ENCODE measurements around the gene GLI3.

Gene GLI3

GRCh38 chr7:41972776-41973175 is 264.2 kb downstream of the GLI3 start:
- no peak for DNase-seq (ENCODE audit: low read depth, low spot score)

- DNase-seq (ENCODE audit: low read depth, low spot score), result no peak
Measured at GRCh38 chr7:41972270-41972669, 264.7 kb downstream of the GLI3 start.

DNA sequence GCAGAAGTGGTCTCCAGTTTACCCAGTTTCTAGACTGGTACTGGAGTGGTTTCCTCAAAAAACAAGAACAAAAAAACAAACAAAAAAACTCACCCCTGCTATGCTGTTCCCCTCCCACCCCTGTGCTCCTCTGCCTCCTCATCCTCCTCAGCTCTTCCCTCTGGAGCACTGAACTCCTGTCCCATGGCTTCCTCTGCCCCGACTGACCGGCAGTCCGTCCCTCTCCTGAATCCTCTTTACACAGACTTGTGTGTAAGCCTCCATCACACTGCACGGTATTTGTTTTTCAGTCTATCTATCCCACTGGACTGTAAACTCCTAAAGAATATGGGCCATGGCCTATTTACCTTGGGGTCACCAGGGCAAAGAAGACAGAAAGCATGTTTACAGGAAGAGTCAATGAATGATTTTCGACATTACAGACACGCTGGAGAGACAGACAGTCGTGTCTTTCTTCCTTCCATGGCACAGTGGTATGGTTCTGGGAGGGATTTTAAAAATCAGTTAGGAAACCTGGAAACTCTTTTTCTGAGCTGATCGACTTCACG is 265.3 kb downstream of the GLI3 start:
- DNase-seq (ENCODE audit: low read depth, low spot score), result no peak

DNA sequence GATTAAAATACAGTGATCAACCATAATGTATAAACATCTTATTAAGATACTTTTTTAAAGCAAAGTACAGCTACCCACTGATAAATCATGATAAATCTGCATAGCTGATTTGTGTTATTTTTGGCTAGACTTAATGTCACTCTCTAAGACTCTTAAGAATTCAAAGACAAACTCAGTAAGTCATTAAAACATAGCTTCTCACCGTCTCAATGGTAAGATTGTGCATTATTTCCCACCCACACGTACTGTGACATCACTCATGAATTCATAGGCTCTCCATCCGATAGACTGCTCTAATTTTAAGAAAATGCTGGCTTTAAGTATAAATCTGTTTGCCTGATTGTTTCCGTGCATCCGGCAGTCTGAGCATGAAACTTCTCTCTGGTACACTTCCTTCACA is 266.1 kb downstream of the GLI3 start:
- DNase-seq (ENCODE audit: low read depth, low spot score), result no peak

GRCh38 chr7:41969561-41970105 is 267.4 kb downstream of the GLI3 start:
- DNase-seq (ENCODE audit: low read depth, low spot score), result no peak

DNA sequence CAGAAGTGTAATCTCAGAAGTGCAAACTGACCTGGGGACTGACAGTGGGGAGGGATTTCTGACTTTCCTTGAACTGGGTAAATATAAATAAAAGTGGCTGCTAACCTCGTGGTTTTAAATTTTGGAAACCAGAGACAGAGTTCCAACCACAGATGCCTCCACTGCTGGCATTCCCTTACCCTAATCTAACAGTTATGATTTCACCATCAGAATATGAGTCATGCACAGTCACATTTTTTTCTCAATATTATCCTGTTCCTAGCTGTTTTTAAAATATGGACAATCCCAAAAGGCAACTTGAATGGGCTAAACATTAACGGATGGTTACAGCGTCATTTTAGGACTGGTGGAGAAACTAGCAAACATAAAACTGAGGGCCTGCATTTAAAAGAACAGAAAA is 269.9 kb downstream of the GLI3 start:
- no peak for DNase-seq (ENCODE audit: low read depth, low spot score)

DNA sequence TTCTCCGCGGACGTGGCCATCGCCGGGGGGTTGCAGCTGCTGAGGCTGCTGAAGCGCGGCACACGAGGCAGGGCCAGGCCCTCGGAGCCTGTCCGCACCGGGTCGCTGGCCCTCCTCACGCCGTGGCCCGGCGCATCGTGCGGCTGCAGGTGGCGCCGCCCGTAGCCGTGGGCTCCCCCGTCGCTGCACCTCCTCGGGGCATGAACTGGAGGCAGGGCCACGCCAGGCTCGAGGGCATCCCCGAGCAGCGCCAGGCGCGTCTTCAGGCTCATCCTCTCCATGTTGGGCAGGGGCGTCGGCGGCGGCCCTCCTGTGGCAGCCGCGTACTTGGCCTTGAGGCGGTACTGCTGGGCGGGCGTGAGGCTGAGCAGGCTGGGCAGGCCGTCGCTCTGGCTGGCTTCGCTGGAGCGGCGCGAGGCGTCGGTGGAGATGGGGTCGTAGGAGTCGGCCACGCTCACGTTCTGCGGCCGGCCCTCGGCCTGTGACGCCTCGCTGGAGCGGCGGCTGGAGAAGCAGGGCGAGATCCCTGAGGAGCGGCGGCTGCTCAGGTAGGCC is 271.0 kb downstream of the GLI3 start:
- no peak for DNase-seq (ENCODE audit: low read depth, low spot score)

DNA sequence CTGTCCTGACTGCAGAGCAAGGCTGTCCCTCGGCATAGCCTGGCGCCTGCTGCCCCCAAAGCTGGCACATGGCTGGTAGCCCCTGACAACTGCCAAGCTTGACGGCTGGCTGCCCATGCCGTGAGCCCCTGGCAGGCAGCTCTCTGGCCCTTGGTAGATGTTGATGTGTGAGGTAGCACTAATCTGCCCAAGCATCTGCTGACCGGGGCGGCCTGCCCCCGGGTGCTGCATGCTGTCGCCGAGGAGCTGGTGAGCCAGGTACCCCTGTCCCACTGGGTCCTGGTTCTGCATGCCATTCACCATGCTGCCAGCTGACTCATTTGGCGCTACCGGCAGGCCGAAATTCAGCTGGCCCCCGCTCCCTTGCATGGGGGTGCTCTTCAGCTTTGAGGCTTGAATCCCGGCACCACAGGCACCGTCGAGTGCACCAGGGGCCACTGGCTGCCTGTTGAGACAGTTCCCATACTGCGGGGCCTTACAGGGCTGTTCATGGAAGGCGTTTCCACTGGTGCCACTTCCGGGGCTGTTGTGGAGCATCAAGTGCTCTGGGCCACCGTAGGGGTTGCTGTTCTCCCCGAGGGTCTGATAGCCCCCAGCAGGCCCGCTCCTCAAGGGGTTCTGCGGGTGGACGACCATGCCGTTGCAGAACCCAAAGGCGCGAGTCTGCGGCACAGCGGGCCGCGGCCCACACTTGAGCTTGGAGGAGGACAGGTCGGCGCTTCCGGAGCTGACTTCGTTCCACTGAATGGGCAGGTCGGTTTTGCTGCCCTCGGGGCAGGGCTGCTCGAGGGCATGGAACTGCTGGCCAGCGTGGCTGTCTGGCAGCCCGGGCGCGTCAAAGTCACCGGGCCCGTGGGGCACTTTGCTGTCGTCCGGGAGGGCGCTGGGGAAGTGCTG is 271.9 kb downstream of the GLI3 start:
- no peak for DNase-seq (ENCODE audit: low read depth, low spot score)

DNA sequence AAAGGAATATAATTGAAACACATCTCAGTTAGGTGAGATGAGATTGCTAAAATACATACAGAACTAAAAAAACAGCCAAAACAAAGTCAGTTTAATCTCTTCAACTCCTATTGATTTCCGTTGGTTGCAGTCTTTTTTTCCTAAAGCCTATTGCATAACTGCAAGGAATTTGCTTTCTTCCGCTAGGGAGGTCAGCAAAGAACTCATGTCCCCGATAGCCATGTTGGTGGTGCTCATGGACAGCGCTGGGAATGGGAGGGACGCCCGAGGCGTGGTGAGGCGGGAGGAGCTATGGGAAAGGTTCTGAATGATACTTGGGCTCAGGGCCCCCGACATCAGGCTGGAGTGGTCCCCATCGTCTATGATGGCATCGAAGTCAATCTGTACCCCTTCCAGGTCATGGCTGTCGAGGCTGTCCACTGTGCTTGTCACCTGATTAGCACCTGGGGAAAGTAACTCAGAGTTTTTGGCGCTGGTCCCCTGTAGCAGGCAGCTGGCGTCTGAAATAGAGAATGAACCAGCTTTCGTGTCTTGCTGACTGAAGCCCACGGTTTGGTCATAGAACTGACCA is 272.7 kb downstream of the GLI3 start:
- DNase-seq (ENCODE audit: low read depth, low spot score), result no peak

DNA sequence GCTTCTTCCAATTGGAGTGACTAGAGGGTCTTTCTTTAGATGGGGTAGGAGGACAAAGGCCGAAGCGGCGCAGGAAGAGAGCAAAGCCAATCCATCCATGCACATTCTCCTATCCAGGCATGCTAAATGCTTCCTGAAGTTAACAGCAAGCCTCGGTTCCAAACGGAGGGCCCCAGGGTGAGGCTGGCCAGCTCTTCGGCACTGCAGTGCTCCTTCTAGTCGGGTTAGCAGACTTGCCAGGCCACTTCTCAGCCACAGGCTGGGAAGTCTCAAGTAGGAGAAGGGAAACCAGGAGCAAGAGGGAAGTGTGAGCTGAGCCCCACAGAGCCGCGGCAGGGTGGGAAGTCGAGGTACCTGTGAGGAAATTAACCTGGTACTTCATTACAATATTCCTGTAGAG is 280.3 kb downstream of the GLI3 start:
- no peak for DNase-seq (ENCODE audit: low read depth, low spot score)

DNA sequence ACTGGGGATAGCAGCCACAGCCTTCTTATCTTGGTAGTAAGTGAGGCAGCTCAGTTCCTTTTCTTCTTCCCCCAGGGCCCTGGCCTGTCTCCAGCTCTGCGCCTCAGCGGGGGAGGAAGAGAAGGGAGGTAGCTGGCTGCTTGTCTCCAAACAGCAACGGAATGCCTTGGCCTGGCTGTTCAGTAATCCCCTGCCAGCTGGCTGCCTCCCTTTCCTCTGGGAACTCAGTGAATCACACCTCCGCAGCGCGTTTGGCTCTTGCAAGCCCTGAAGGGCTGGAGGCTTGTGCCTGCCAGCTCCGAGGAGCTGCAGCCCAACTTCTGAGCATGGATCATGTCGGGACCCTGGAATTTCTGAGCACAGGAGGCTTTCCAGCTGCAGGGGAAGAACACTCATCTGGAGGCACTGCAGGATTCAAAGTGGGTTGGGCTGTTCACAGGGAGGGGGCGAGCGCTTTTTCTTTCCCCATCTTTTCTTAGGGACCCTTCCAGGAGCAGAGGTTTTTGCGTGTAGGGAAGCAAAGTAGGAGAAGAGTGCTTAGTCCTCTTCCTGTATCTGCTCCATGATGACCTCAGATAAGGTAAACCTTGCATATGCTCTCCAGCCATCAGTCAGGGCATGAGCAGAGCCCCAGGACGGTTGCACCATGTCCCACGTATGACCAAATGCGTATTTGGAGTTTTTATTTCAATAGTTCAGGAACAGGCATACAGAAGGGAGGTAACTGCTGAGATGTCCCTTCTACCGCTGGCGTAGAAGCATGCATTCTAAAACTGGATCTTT is 280.9 kb downstream of the GLI3 start:
- DNase-seq (ENCODE audit: low read depth, low spot score), result no peak

DNA sequence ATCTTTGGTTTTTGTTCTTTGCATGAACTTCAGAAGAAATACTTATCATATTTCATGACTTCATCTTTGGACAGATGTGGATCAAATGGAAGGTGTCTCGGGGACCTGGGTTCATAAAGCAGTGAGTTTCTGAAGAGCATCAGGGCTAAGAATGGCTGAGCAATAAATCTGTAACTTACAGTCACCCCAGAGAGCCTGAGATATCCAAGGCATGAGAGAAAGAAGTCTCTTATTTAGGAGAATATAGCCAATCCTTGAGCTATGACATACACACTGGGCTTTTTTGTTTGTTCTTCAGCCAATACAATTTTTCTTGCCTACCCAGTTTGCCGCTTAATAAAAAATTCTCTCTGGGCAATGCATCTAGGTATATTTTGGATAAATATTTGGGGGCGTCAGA is 281.6 kb downstream of the GLI3 start:
- DNase-seq (ENCODE audit: low read depth, low spot score), result no peak

GRCh38 chr7:41954976-41955375 is 282.0 kb downstream of the GLI3 start:
- DNase-seq (ENCODE audit: low read depth, low spot score), result no peak

GRCh38 chr7:41948503-41948902 is 288.5 kb downstream of the GLI3 start:
- DNase-seq (ENCODE audit: low read depth, low spot score), result no peak

- DNase-seq (ENCODE audit: low read depth, low spot score), result peak; percentile 46
Measured at GRCh38 chr7:41943094-41943577, 293.9 kb downstream of the GLI3 start.

- DNase-seq (ENCODE audit: low read depth, low spot score), result no peak
Measured at GRCh38 chr7:41942468-41943093, 294.4 kb downstream of the GLI3 start.

GRCh38 chr7:41940760-41941343 is 296.2 kb downstream of the GLI3 start:
- no peak for DNase-seq (ENCODE audit: low read depth, low spot score)

DNA sequence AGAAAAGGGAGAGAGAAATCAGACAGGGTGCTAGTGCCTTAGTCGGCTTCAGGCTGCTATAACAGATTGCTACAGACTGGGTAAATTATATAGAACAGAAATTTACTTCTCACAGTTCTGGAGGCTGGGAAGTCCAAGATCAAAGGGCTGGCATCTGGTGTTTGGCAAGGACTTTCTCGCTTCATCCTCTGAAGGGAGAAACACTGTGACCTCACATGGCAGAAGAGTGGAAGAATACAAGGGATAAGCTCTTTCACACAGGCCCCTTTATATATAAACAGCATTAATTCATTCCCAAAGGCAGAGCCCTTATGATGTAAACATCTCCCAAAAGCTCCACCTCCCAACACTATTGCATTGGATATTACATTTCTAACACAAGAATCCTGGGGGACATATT is 298.6 kb downstream of the GLI3 start:
- DNase-seq (ENCODE audit: low read depth, low spot score), result no peak

DNA sequence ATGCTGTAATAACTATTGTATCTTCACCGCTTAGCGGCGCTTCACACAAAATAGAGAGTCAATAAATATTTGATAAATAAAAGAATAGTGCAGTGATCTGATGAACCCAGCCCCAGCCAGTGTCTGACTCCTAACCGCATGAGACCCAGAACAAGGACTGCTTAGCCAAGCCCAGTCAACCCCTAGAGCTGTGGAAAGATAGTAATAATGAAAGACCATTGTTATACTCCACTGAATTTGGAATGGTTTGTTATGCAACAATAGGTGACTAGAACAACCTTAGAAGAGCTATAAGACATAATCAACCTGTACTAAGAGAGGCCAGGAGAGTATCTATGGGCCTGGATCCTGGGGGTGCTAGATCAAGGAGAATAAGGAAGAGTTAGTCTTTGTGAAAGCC is 303.6 kb downstream of the GLI3 start:
- DNase-seq (ENCODE audit: low read depth, low spot score), result no peak

DNA sequence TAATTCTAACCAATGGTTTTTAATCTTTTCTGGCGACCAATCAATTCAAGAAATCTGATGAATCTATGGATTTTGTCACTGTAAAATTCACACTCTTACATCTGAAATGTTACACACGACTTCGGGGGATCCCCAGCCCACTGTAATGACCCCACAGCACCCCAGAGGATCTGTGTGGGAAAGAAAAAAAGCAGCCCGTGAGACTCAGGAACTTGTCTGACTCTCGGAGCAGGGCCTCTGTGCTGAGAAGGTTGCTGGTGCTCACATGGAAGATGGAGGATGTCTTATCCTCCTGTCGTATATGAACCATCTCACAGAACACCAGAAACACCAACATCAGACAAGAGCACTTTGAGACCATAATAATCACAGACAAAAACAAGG is 305.8 kb downstream of the GLI3 start:
- DNase-seq (ENCODE audit: low read depth, low spot score), result no peak
